ENCODE measurements around the gene FXYD1. TPM values are rescaled to one million over a fixed set of nuclear protein-coding genes. Genes with fewer than 3 reads are reported as not detected.

The FXYD1 gene
- total RNA-seq, 1 experiment from 2014 or later = not detected

Other genes with a start within 250 kb of the FXYD1 start
- gene ZNF30, start 211.9 kb upstream of the FXYD1 start, total RNA-seq (2014; rRNA removed; shearing (Covaris generic)) = 2.8 and 3.8 TPM in 2 replicates
- 1.6 and 2.1 TPM in 2 replicates for gene ZNF792, start 174.6 kb upstream of the FXYD1 start, total RNA-seq (2014; rRNA removed; shearing (Covaris generic))
- 45.5 and 49.4 TPM in 2 replicates for gene GRAMD1A, start 138.5 kb upstream of the FXYD1 start, total RNA-seq (2014; rRNA removed; shearing (Covaris generic))
- gene SCN1B, start 108.4 kb upstream of the FXYD1 start, total RNA-seq (2014; rRNA removed; shearing (Covaris generic)) = 1.2 and 2.3 TPM in 2 replicates
- gene HPN, start 97.1 kb upstream of the FXYD1 start, total RNA-seq (2014; rRNA removed; shearing (Covaris generic)) = not detected in 2 replicates
- gene FXYD3, start 23.0 kb upstream of the FXYD1 start, total RNA-seq (2014; rRNA removed; shearing (Covaris generic)) = not detected in 2 replicates
- gene LGI4, start 3.8 kb upstream of the FXYD1 start, total RNA-seq (2014; rRNA removed; shearing (Covaris generic)) = not detected in 2 replicates
- gene FXYD7, start 4.4 kb downstream of the FXYD1 start, total RNA-seq (2014; rRNA removed; shearing (Covaris generic)) = not detected in 2 replicates
- gene FXYD5, start 15.9 kb downstream of the FXYD1 start, total RNA-seq (2014; rRNA removed; shearing (Covaris generic)) = 4.0 and 6.6 TPM in 2 replicates
- gene FAM187B, start 89.9 kb downstream of the FXYD1 start, total RNA-seq (2014; rRNA removed; shearing (Covaris generic)) = not detected in 2 replicates
- 0.59 and 0.96 TPM in 2 replicates for gene LSR, start 110.2 kb downstream of the FXYD1 start, total RNA-seq (2014; rRNA removed; shearing (Covaris generic))
- gene USF2, start 130.1 kb downstream of the FXYD1 start, total RNA-seq (2014; rRNA removed; shearing (Covaris generic)) = 104 and 105 TPM in 2 replicates
- gene HAMP, start 143.7 kb downstream of the FXYD1 start, total RNA-seq (2014; rRNA removed; shearing (Covaris generic)) = 0.47 and 0.68 TPM in 2 replicates
- gene MAG, start 153.3 kb downstream of the FXYD1 start, total RNA-seq (2014; rRNA removed; shearing (Covaris generic)) = 1.2 and 3.6 TPM in 2 replicates
- 0.04 TPM in 1 of 2 replicates, not detected in the other for gene CD22, start 190.4 kb downstream of the FXYD1 start, total RNA-seq (2014; rRNA removed; shearing (Covaris generic))
- not detected in 2 replicates for gene FFAR1, start 209.1 kb downstream of the FXYD1 start, total RNA-seq (2014; rRNA removed; shearing (Covaris generic))
- not detected in 2 replicates for gene FFAR3, start 219.6 kb downstream of the FXYD1 start, total RNA-seq (2014; rRNA removed; shearing (Covaris generic))
- not detected in 2 replicates for gene GPR42, start 232.2 kb downstream of the FXYD1 start, total RNA-seq (2014; rRNA removed; shearing (Covaris generic))